ENCODE data around the gene CASP14.
A peak's percentile ranks its signal among the peaks of the same experiment; 100 is the strongest.
"Not testable (repeated sequence)": the region's sequence is repeated elsewhere in the genome, so short reads cannot be mapped to it uniquely, and the experiment has no call there.

The CASP14 gene

DNA sequence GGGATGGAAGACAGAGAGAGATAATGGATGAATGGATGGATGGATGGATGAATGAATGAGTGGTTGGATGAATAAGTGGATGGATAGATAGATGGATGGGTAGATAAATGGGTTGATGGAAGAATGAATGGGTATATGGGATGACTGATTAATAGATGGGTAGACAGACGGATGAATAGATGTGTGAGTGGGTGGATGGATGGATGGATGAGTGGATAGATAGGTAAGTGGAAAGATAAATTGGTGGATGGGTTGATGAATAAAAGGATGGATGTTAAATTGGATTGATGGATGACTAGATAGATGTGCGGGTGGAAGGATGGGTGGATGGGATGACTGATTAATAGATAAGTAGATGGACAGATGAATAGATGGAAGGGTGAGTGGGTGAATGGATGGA is 1.4 kb downstream of the CASP14 start:
- H3K4me3 ChIP-seq (ENCODE audit: low read length), result no peak overlapping the region

DNA sequence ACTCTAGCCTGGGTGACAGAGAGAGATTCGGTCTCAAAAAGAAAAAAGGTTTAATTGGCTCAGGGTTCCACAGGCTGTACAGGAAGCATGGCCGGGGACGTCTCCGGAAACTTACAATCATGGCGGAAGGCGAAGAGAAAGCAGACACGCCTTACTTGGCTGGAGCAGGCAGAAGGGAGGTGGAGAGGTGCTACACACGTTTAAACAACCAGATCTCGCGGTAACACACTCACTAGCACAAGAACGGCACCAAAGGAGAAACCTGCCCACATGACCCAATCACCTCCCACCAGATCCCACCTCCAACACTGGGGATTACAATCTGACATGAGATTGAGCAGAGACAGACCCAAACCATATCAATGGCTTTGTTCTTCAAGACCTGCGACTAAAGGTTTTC is 12.8 kb downstream of the CASP14 start:
- H3K4me3 ChIP-seq (ENCODE audit: low read length), result no peak overlapping the region
- DNase-seq (ENCODE audit: low read depth, low spot score), result no peak

More for the DNA sequence above, 1.4 kb downstream of the CASP14 start:
- DNase-seq (ENCODE audit: low read depth, low spot score), result no peak

DNA sequence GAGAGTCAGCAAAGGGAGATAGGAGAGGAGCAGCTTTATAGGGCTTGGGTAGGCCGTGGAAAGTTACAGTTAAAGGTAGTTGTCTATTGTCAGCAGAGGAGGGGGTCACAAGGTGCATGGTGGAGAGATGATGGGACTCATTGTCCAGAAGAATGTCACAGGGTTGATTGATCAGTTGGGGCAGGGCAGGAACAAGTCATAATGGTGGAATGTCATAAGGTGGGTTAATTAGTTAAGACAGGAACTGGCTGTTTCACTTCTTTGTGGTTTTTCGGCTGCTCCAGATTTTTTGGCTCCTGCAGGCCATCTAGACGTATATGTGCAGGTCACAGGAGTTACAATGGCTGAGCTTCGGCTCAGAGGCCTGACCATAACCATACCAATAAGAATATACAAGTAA is 21.1 kb downstream of the CASP14 start:
- DNase-seq (ENCODE audit: low read depth, low spot score); H3K4me3 ChIP-seq (ENCODE audit: low read length): not testable (repeated sequence)

DNA sequence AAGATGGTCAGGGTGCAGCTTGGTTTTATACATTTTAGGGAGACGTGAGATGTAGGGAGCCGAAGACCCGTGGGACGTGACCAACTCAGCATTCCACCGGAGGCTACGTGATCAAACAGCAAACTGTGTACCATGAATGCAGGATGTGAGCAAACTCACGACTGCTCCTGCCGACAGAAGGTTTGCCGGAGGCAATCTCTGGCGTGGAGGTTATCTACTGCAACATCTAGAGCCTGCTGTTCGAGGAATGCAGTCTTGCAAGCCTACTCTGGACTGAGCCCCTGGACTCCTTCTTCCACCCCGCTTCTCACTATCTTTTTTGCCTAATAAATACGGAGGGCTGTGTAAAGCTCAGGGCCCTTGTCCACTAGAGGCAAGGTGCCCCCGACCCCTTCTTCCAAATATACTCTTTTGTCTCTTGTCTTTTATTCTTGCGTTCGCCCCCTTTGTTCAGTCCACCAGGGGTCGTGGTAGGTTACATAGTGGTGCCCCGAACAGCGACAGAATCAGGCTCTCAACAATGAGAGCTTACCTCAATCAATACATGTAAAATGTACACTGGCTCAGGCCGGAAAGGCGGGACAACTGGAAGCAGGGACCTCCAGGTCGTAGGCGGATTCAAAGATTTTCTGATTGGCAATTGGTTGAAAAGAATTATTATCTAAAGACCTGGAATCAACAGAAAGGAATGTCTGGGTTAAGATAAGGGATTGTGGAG is 23.8 kb downstream of the CASP14 start:
- no peak overlapping the region for H3K4me3 ChIP-seq (ENCODE audit: low read length)
- no peak for DNase-seq (ENCODE audit: low read depth, low spot score)

DNA sequence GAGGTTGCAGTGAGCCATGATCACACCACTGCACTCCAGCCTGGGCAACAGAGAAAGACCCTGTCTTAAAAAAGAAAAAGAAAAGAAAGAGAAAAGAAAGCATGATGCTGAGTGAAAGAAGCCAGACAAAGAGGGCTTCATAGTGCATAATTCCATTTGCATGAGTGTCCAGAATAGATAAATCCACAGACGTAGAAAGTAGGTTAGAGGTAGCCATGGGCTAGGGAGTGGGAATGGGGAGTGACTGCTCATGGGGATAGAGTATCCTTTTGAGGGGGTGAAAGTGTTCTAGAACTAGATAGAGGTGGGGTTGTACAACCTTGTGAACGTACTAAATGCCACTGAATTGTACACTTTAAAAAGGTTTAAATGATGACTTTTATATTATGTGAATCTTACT is 25.1 kb downstream of the CASP14 start:
- DNase-seq (ENCODE audit: low read depth, low spot score), result no peak
- no peak overlapping the region for H3K4me3 ChIP-seq (ENCODE audit: low read length)

DNA sequence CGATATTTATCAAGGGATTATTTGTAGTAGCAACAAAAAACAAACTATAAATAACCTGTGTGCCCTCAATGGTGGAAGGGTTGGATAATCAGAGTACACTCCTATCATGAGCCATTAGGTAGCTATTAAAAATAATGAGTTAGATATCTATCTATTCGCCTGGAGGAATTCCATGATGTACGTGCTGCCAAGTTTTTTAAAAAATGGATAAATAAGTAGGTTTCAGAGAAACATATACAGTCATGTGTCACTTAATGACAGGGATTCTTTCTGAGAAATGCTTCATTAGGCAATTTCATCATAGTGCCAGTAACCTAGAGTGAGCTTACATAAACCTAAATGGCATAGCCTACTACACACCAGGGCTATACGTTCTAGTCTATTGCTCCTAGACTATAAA is 26.5 kb downstream of the CASP14 start:
- H3K4me3 ChIP-seq (ENCODE audit: low read length), result no peak overlapping the region
- no peak for DNase-seq (ENCODE audit: low read depth, low spot score)

DNA sequence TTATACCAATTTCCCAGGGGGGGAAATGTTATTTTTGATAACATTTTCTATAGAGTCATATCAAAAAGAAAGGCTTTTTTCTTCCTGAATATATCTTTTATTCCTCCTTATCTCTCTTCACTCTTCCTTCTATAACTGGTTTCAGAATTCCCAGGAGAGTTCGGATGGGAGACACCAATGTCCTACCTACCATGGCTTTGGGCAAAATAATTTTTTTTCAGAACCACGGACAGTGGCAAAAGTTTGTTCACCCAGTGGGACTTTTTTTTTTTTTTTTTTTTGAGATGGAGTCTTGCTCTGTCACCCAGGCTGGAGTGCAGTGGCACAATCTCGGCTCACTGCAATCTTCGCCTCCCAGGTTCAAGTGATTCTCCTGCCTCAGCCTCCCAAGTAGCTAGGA is 30.7 kb downstream of the CASP14 start:
- not testable (repeated sequence) for DNase-seq (ENCODE audit: low read depth, low spot score); H3K4me3 ChIP-seq (ENCODE audit: low read length)

DNA sequence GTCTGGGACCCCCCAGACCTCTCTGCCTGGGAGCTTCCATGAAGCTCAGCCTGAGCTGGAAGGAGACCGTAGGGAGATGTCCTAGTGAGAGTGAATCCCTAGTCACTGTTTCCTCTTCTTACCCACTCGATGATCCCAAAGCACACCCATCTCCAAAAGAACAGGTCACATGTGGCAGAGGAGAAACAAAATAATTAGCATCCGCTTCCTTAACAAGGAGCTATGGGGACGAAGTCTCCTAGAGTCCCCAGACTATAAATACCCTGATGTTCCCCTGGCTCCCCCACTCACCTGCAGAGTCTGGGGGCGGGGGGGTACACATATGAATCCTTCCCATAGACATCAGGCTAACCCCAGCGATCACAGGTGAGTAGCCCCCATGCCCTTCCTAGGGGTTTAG is 32.6 kb downstream of the CASP14 start, which contains the start of gene OR1I1:
Gene OR1I1 (plus strand): TSS at position 301 of the 400 bp plus-strand sequence. CDS start 4,855 bp downstream, outside the sequence.
- no peak within 1 kb of the TSS for H3K4me3 ChIP-seq (ENCODE audit: low read length)
- no peak for DNase-seq (ENCODE audit: low read depth, low spot score)

DNA sequence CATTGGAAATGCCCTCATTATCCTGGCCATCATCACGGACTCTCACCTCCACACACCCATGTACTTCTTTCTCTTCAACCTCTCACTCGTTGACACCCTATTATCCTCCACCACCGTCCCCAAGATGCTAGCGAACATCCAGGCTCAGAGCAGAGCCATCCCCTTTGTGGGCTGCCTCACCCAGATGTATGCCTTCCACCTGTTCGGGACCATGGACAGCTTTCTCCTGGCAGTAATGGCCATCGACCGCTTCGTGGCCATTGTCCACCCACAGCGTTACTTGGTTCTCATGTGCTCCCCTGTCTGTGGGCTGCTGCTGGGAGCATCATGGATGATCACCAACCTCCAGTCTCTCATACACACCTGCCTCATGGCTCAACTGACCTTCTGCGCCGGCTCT is 37.9 kb downstream of the CASP14 start:
- no peak for DNase-seq (ENCODE audit: low read depth, low spot score)
- H3K4me3 ChIP-seq (ENCODE audit: low read length), result no peak overlapping the region

DNA sequence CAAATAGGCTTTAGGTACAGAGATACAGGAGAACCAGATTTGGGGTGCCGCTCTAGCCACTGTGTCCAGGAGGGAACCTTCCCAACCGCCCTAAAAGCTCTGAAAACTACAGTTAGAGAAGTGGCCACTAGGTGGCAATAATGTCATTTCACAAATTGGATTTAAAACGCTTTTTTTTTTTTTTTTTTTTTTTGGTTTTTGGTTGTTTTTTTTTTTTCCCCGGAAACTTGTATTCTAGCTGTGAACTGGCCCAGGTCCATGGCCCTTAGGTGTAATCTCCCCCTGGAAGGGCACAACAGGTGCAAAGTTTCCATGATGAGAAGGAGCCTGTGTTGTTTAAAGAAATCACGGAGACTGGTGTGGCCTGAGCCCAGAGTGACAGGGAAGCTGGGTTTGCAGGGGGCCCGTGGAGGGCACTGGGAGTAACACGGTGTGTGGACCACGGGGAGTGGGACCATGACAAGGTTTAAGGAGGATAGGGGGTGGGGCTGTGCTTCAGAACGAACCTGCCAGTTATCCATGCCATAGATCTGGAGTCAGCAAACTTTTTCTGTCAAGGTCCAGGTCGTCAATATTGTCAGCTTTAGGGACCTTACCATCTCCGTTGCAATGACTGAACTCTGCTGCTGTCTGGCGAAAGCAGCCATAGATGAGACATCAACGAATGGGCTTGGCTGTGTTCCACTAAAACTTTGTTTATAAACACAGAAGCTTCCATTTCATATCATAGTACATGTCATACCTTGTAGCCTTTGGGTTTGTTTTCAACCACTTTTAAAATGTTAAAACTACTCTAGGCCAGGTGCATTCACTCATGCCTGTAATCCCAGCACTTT is 42.9 kb downstream of the CASP14 start:
- DNase-seq (ENCODE audit: low read depth, low spot score), result peak; percentile 77
- H3K4me3 ChIP-seq (ENCODE audit: low read length), result no peak overlapping the region

DNA sequence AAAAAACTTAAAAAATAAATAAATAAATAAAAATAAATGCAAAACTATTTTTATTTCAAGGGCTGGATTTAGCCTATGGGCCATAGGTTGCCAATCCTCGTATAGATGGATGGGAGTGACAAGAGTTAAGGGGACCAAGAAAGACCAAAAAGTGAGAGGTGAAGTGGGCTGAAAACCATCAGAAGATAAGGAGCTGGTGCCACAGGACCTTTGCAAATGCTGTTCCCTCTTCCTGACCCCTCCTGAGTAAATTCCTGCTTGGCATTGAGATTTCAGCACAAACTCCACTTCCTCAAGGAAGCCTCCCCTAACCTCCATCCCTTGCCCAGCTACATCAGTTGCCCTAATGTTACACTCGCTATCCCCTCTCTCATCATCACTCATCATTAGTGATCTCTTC is 43.7 kb downstream of the CASP14 start:
- DNase-seq (ENCODE audit: low read depth, low spot score), result no peak
- H3K4me3 ChIP-seq (ENCODE audit: low read length), result no peak overlapping the region

DNA sequence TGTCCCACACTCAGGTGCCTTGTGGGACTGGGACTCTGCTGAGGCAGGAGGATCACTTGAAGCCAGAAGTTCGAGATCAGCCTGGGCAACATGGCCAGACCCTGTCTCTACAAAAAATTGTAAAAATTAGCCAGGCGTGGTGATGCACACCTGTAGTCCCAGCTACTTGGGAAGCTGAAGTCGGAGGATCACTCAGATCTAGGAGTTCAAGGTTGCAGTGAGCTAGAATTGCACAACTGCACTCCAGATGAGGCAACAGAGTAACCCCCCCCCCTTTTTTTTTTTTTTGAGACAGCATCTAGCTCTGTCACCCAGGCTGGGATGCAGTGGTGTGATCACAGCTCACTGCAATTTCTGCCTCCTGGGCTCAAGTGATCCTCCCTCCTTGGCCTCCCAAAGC is 46.9 kb downstream of the CASP14 start:
- no peak overlapping the region for H3K4me3 ChIP-seq (ENCODE audit: low read length)
- DNase-seq (ENCODE audit: low read depth, low spot score), result no peak

DNA sequence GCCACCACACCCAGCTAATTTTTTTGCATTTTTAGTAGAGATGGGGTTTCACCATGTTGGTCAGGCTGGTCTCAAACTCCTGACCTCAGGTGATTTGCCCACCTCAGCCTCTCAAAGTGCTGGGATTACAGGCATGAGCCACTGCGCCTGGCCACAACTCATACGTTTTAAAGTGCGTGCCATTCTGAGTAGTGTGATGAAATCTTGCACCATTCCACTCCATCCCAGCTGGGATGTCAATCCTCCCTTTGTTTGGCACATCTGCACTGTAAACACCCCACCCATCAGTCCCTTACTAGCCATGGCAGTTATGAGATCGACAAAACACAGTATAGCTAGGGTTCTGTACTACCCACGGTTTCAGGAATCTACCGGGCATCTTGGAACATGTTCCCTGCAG is 48.7 kb downstream of the CASP14 start:
- not testable (repeated sequence) for DNase-seq (ENCODE audit: low read depth, low spot score); H3K4me3 ChIP-seq (ENCODE audit: low read length)

DNA sequence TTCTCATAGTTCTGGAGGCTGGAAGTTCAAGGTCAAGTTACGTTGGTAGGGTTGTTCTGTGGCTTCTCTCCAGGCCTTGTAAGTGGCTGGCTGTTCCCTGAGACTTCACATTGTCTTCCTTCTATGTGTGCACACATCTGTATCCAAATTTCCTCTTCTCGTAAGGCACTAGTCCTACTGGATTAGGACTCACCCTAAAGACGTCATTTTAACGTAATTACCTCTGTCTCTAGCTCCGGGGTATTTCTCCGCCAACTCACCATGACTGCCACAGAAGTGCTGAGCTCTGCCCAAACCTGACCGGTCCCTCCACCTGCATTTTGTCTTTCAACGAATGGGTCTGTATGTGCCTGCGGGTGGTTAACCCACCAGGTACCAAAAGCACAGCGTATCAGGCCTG is 49.2 kb downstream of the CASP14 start:
- H3K4me3 ChIP-seq (ENCODE audit: low read length), result no peak overlapping the region
- DNase-seq (ENCODE audit: low read depth, low spot score), result no peak

DNA sequence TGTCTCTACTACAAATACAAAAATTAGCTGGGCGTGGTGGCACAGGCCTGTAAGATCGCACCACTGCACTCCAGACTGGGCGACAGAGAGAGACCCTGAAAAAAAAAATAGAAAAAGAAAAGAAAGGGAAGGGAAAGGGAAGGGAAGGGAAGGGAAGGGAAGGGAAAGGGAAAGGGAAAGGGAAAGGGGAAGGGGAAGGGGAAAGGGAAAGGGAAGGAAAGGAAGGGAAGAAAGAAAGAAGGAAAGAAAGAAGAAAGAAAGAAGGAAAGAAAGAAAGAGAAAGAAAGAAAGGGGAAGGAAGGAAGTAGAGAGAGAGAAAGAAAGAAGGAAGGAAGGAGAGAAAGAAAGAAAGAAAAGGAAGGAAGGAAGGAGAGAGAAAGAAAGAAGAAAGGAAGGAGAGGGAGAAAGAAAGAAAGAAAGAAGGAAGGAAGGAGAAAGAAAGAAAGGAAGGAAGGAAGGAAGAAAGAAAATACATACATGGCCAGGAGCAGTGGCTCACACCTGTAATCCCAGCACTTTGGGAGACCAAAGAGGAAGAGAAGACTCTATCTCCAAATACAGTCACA is 49.8 kb downstream of the CASP14 start:
- no peak for DNase-seq (ENCODE audit: low read depth, low spot score)
- H3K4me3 ChIP-seq (ENCODE audit: low read length), result no peak overlapping the region

DNA sequence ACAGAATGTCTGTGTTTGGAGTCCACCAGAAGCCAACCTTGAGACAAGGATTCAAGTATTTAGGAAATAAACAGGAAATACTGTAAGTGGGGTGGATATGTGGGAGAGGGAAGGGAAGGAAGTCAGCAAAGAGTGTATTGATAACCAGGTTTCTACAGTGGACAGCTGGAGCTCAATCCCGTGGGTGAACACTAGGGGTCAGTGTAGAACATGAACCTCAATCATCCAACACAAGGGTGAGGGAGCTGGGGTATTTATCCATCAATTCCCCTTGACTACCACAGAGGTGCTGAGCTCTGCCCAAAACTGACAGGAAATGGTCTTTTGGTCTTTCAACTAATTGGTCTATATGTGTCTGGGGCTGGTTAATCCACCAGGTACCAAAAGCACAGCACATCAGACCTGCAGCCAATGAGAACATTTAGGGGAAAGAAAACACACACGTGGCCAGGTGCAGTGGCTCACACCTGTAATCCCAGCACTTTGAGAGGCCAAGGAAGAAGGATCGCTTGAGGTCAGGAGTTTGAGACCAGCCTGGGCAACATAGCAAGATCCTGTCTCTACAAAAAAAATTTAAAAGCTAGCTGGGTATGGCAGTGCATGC is 52.3 kb downstream of the CASP14 start:
- no peak overlapping the region for H3K4me3 ChIP-seq (ENCODE audit: low read length)
- peak; percentile 62 for DNase-seq (ENCODE audit: low read depth, low spot score)

DNA sequence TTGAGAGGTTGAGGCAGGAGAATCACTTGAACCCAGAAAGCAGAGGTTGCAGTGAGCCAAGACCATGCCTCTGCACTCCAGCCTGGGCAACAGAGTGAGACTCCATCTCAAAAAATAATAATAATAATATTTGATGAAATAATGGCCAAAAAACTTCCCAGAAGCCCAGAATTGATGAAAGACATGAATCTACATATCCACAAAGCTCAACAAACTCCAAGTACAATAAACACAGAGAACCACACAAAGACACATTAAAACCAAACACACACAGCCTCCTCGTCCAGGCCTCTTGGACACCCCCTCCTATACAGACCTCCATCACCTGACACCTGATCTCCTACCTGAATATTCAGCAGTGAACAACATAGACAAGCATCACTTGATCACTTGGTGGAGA is 54.7 kb downstream of the CASP14 start:
- H3K4me3 ChIP-seq (ENCODE audit: low read length), result no peak overlapping the region
- DNase-seq (ENCODE audit: low read depth, low spot score), result no peak

DNA sequence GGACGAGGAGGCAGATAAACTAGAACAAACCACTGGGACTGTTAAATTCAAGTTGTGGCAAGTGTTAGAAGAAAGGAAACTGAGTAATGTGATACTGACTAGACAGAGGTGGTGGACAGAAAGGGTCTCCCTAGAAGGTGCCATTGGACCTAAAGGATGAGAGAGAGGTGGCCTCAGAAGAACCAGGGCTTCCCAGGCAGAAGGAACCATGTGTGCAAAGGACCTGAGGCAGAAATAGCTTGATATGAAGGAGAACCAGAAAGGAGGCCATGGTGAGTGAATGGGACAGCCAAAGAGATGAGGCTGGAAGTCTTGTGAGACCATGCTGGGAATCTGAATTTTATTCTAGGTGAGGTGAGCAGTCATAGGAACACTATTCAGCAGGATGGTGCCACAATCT is 55.1 kb downstream of the CASP14 start:
- no peak overlapping the region for H3K4me3 ChIP-seq (ENCODE audit: low read length)
- no peak for DNase-seq (ENCODE audit: low read depth, low spot score)

DNA sequence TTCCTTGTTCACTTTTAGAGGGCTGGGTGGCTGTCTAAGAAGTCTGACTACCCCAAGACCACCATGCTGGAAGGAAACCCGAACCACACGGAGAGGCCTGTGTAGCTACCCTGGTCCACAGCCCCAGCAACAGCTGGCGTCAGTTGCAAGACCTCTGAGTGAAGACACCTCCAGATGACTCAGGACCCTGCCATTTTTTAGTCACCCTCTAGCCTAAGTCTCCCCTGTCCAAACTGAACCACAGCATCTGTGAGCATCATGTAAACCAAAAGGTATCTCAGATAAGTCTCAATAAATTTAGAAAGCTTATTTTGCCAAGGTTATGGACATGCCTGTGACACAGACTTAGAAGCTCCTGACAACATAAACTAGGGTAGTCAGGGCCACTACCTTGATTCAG is 55.8 kb downstream of the CASP14 start:
- H3K4me3 ChIP-seq (ENCODE audit: low read length), result no peak overlapping the region
- no peak for DNase-seq (ENCODE audit: low read depth, low spot score)
